GM10847 (cell line): ENCODE measurements around the gene CENPP.

Experiments used
- POLR2A ChIP-seq: IDR thresholded peaks from 2 replicates; pipeline ENCODE4 v1.6.1; 2011; ENCODE audit not compliant: insufficient read length; ENCODE audit errors: extremely low read depth

Gene CENPP

GRCh38 chr9:92592946-92593861, 267.5 kb downstream of the CENPP start:
- no peak for TF ChIP-seq POLR2A

GRCh38 chr9:92595930-92596329, 270.2 kb downstream of the CENPP start:
- TF ChIP-seq POLR2A, result no peak

- no peak for TF ChIP-seq POLR2A
These were observed 272.6 kb downstream of the CENPP start for GRCh38 chr9:92598382-92598781.

GRCh38 chr9:92599938-92600461, 274.2 kb downstream of the CENPP start:
- TF ChIP-seq POLR2A, result no peak

GRCh38 chr9:92600462-92601261, 274.9 kb downstream of the CENPP start:
- no peak for TF ChIP-seq POLR2A

GRCh38 chr9:92601451-92601850, 275.7 kb downstream of the CENPP start:
- TF ChIP-seq POLR2A, result no peak

- TF ChIP-seq POLR2A, result no peak
These were observed 276.7 kb downstream of the CENPP start for GRCh38 chr9:92602413-92602812.

- no peak for TF ChIP-seq POLR2A
These were observed 277.3 kb downstream of the CENPP start for GRCh38 chr9:92603100-92603499.

- no peak for TF ChIP-seq POLR2A
These were observed 278.2 kb downstream of the CENPP start for GRCh38 chr9:92603990-92604389.

GRCh38 chr9:92605224-92605623, 279.5 kb downstream of the CENPP start:
- no peak for TF ChIP-seq POLR2A

GRCh38 chr9:92607088-92607487, 281.3 kb downstream of the CENPP start:
- TF ChIP-seq POLR2A, result no peak

GRCh38 chr9:92607773-92608172, 282.0 kb downstream of the CENPP start:
- TF ChIP-seq POLR2A, result no peak

GRCh38 chr9:92608241-92608908, 282.6 kb downstream of the CENPP start:
- no peak for TF ChIP-seq POLR2A

GRCh38 chr9:92608909-92609445, 283.2 kb downstream of the CENPP start:
- TF ChIP-seq POLR2A, result no peak

- no peak for TF ChIP-seq POLR2A
These were observed 285.0 kb downstream of the CENPP start for GRCh38 chr9:92610470-92611420.
